Dermis blood vessel endothelial cell (primary cell): ENCODE measurements around the gene DUSP7. TPM values are rescaled to one million over a fixed set of nuclear protein-coding genes. Genes with fewer than 3 reads are reported as not detected.

Experiments
- DNase-seq: peaks from one replicate; pipeline ENCODE4 v3.0.0; 2010
- total RNA-seq: library from RNA; depleted of rRNA; stranded (reverse); fragments of >200 nt; gene quantifications from 2 replicates; pipeline ENCODE4 v1.2.3, GENCODE V29; 2014

Gene DUSP7
- total RNA-seq, 1 donor from 2014 or later = 8.0 TPM

- DNase-seq = no peak
Observed at GRCh38 chr3:52067526-52067925, 11.2 kb upstream of the DUSP7 start.

- no peak for DNase-seq
Observed at GRCh38 chr3:52067046-52067445, 10.7 kb upstream of the DUSP7 start.

GRCh38 chr3:52065264-52065756 lies 8.9 kb upstream of the DUSP7 start:
- DNase-seq = peak; percentile 45

- no peak for DNase-seq
Observed at GRCh38 chr3:52064561-52064960, 8.2 kb upstream of the DUSP7 start.

- no peak for DNase-seq
Observed at GRCh38 chr3:52063026-52063723, 6.8 kb upstream of the DUSP7 start.

GRCh38 chr3:52062505-52062904 lies 6.1 kb upstream of the DUSP7 start:
- peak; percentile 75 for DNase-seq

GRCh38 chr3:52061121-52061910 lies 4.9 kb upstream of the DUSP7 start:
- DNase-seq = no peak

- no peak for DNase-seq
Observed at GRCh38 chr3:52059781-52060180, 3.4 kb upstream of the DUSP7 start.

GRCh38 chr3:52057812-52058495 lies 1.6 kb upstream of the DUSP7 start:
- no peak for DNase-seq

- DNase-seq = peak; percentile 99
Observed at GRCh38 chr3:52056968-52057811, 819 bp upstream of the DUSP7 start.

- peak; percentile 78 for DNase-seq
Observed at GRCh38 chr3:52055537-52056351, 627 bp downstream of the DUSP7 start.

GRCh38 chr3:52054661-52055511 lies 1.5 kb downstream of the DUSP7 start:
- DNase-seq = peak; percentile 25

- DNase-seq = peak; percentile 73
Observed at GRCh38 chr3:52053307-52054304, 2.8 kb downstream of the DUSP7 start.

GRCh38 chr3:52052831-52053306 lies 3.5 kb downstream of the DUSP7 start:
- peak; percentile 88 for DNase-seq

- no peak for DNase-seq
Observed at GRCh38 chr3:52051444-52051843, 4.9 kb downstream of the DUSP7 start.

- DNase-seq = no peak
Observed at GRCh38 chr3:52050571-52050970, 5.8 kb downstream of the DUSP7 start.

GRCh38 chr3:52049503-52049902 lies 6.9 kb downstream of the DUSP7 start:
- DNase-seq = no peak

GRCh38 chr3:52047295-52047960 lies 8.9 kb downstream of the DUSP7 start:
- peak; percentile 21 for DNase-seq

GRCh38 chr3:52046902-52047239 lies 9.5 kb downstream of the DUSP7 start:
- no peak for DNase-seq
